ENCODE data around the gene PRMT3. TPM values are rescaled to one million over a fixed set of nuclear protein-coding genes. Genes with fewer than 3 reads are reported as not detected.

PRMT3 gene
- total RNA-seq, 4 donors from 2014 or later, result 8.2 to 14.9 (median 12.9) TPM

DNA sequence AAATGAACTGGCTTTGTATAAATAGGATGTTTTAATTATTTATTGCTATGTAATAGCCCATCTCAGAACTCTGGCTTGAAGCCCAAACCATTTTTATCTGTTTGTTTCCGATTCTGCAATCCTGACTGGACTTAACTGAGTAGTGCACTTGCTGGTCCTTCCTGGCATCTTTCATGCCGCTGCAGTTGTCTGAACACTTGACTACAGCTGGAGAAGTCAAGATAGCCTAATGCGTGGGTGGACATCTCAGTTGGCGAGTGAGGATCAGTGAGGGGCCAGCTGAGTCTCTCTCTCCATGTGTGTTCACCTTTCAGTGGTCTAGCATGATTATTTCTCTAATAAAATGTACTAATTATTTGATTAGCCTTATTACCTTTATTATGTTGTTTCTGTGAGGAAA, 105.8 kb downstream of the PRMT3 start:
- WGBS, 2 donors, result 89 to 95% methylated on average over 4 of the region's 4 CpGs
- no peak overlapping the region for H3K4me3 ChIP-seq (ENCODE audit: low read depth, poor library complexity, severe bottlenecking)
- TF ChIP-seq POLR2A (IDR thresholded peaks at IDR 0.05) (no peak), CTCF (IDR thresholded peaks at IDR 0.05) (no peak)
- intact Hi-C loops (cut with DNase I; ENCODE audit: low total_unique reads), result no loop called here
- no peak for DNase-seq (ENCODE audit: low spot score in 2 of 2)

GRCh38 chr11:20497124-20497792, 109.7 kb downstream of the PRMT3 start:
- H3K4me3 ChIP-seq (ENCODE audit: low read depth, poor library complexity, severe bottlenecking), result no peak overlapping the region
- no peak for TF ChIP-seq CTCF (IDR thresholded peaks at IDR 0.05)
- TF ChIP-seq POLR2A (IDR thresholded peaks at IDR 0.05), result no peak
- no peak for DNase-seq (ENCODE audit: low spot score in 2 of 2)
- 93 to 94% methylated on average over 5 of the region's 5 CpGs for WGBS, 2 donors
- intact Hi-C loops (cut with DNase I; ENCODE audit: low total_unique reads), result no loop called here

- no peak for DNase-seq (ENCODE audit: low spot score in 2 of 2)
- TF ChIP-seq POLR2A (IDR thresholded peaks at IDR 0.05) (no peak), CTCF (IDR thresholded peaks at IDR 0.05) (no peak)
- H3K4me3 ChIP-seq (ENCODE audit: low read depth, poor library complexity, severe bottlenecking), result no peak overlapping the region
- intact Hi-C loops (cut with DNase I; ENCODE audit: low total_unique reads), result no loop called here
Observed at GRCh38 chr11:20501252-20501651, 113.7 kb downstream of the PRMT3 start.

- TF ChIP-seq POLR2A (IDR thresholded peaks at IDR 0.05) (no peak), CTCF (IDR thresholded peaks at IDR 0.05) (no peak)
- no peak for DNase-seq (ENCODE audit: low spot score in 2 of 2)
Observed at GRCh38 chr11:20501971-20502370, 114.5 kb downstream of the PRMT3 start.

DNA sequence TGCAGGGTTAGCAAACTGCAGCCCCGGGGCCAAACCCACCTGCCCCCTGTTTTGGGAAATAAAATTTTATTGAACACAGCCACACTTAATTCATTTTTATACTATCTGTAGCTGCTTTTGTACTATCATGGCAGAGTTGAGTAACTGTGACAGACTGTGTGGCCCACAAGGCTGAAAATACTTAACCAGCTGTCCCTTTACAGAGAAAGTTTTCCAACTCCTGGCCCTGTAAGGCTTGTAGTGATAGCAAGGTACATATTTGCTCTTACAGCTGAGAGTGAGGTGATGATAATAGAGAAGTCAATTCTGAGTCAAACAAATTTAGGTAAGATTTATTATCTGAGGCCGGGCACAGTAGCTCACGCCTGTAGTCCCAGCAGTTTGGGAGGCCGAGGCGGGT, 124.5 kb downstream of the PRMT3 start:
- intact Hi-C loops (cut with DNase I; ENCODE audit: low total_unique reads), result no loop called here
- no peak for TF ChIP-seq POLR2A (IDR thresholded peaks at IDR 0.05)
- TF ChIP-seq CTCF (IDR thresholded peaks at IDR 0.05), result no peak
- no peak for DNase-seq (ENCODE audit: low spot score in 2 of 2)
- 84% methylated on average over 5 of the region's 5 CpGs for WGBS, 2 donors
- no peak overlapping the region for H3K4me3 ChIP-seq (ENCODE audit: low read depth, poor library complexity, severe bottlenecking)

More at GRCh38 chr11:20501971-20502370, 114.5 kb downstream of the PRMT3 start:
- intact Hi-C loops (cut with DNase I; ENCODE audit: low total_unique reads), result no loop called here
- no peak overlapping the region for H3K4me3 ChIP-seq (ENCODE audit: low read depth, poor library complexity, severe bottlenecking)
- 79 to 83% methylated on average over 4 of the region's 4 CpGs for WGBS, 2 donors

DNA sequence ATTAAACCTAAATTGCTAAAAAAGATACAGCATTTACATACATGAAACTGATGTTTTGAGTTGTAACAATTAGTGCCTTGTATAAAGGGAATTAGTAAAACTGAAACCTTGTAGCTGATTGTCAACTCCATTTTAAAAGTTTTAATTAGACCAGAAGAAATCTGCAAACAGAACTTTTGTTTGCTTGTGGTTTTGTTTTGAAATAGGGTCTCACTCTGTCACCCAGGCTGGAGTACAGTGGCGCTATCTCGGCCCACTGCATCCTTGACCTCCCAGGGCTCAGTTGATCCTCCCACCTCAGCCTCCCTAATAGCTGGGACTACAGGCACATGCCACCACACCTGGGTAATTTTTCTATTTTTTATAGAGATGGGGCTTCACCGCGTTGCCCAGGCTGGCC, 125.4 kb downstream of the PRMT3 start:
- TF ChIP-seq CTCF (IDR thresholded peaks at IDR 0.05), result no peak
- no peak for TF ChIP-seq POLR2A (IDR thresholded peaks at IDR 0.05)
- intact Hi-C loops (cut with DNase I; ENCODE audit: low total_unique reads), result no loop called here
- H3K4me3 ChIP-seq (ENCODE audit: low read depth, poor library complexity, severe bottlenecking), result no peak overlapping the region
- WGBS, 2 donors, result 92 to 94% methylated on average over 4 of the region's 4 CpGs
- no peak for DNase-seq (ENCODE audit: low spot score in 2 of 2)
